SK-N-SH (cell line): ENCODE measurements around the gene BTBD10. TPM values are rescaled to one million over a fixed set of nuclear protein-coding genes. Genes with fewer than 3 reads are reported as not detected.

Experiments
- CTCF ChIA-PET: fragments of 300-600, 350-600 bp; formaldehyde crosslinking; extraction: SDS; loops from one replicate; lab custom pipeline; 2021; lab: Yijun Ruan, JAX
- POLR2A ChIA-PET: fragments of 350-600 bp; sonication (Branson Sonifier 250); formaldehyde crosslinking; extraction: SDS; loops from one replicate; lab custom pipeline; 2020; ENCODE audit warnings: antibody characterized with exemption, inconsistent platforms; lab: Yijun Ruan, JAX
- DNase-seq: peaks from one replicate; pipeline ENCODE4 v3.0.0; 2012
- H2AFZ ChIP-seq: fragments of 200-600 bp; sonication (generic); 2 replicates; pipeline ENCODE4 v1.8.1; 2016; ENCODE audit warnings: antibody characterized with exemption, mild to moderate bottlenecking, low read depth
- H3F3A ChIP-seq: fragments of 200-600 bp; sonication (generic); replicated peaks from 2 replicates; pipeline ENCODE3; 2016; ENCODE audit warnings: antibody characterized with exemption, mild to moderate bottlenecking; ENCODE audit not compliant: insufficient read depth
- H3K27ac ChIP-seq, 2 experiments: fragments of 200-500 bp in 1 of 2; fragments of 200-600 bp in 1 of 2; sonication (Bioruptor generic) in 1 of 2; sonication (generic), shearing (Covaris generic) in 1 of 2; 2 replicates each; pipeline versions ENCODE4 v1.5.1 to v1.6.1; 2014 to 2016; ENCODE audit warnings: low read depth in 2 of 2, inconsistent platforms in 1 of 2, low read length in 1 of 2, mild to moderate bottlenecking in 1 of 2, mixed read lengths in 1 of 2
- H3K27me3 ChIP-seq: fragments of 200-600 bp; sonication (generic), shearing (Covaris generic); 2 replicates; pipeline ENCODE4 v1.6.1; 2016; ENCODE audit warnings: mixed run types; ENCODE audit not compliant: insufficient read depth
- H3K36me3 ChIP-seq, 2 experiments: fragments of 200-500 bp in 1 of 2; fragments of 200-600 bp in 1 of 2; sonication (Bioruptor generic) in 1 of 2; sonication (generic) in 1 of 2; replicated peaks in 1 of 2; 2 replicates each; pipeline versions ENCODE3 to v1.5.1; 2014 to 2016; ENCODE audit warnings: low read length in 1 of 2, mild to moderate bottlenecking in 1 of 2; ENCODE audit not compliant: insufficient read depth in 2 of 2, control insufficient read depth in 1 of 2
- H3K4me1 ChIP-seq, 2 experiments: fragments of 200-500 bp in 1 of 2; fragments of 200-600 bp in 1 of 2; sonication (Bioruptor generic) in 1 of 2; sonication (generic), shearing (Covaris generic) in 1 of 2; 2 replicates each; pipeline versions ENCODE4 v1.5.1 to v1.6.1; 2014 to 2016; ENCODE audit warnings: low read depth in 1 of 2, low read length in 1 of 2, mixed run types in 1 of 2; ENCODE audit not compliant: insufficient read depth in 2 of 2, control insufficient read depth in 1 of 2
- H3K4me2 ChIP-seq: fragments of 200-600 bp; sonication (generic), shearing (Covaris generic); 2 replicates; pipeline ENCODE4 v1.6.1; 2017; ENCODE audit warnings: mixed run types
- H3K4me3 ChIP-seq, 2 experiments: fragments of 200-500 bp in 1 of 2; fragments of 200-600 bp in 1 of 2; sonication (Bioruptor generic) in 1 of 2; sonication (generic), shearing (Covaris generic) in 1 of 2; 2 replicates each; pipeline versions ENCODE4 v1.5.1 to v1.8.1; 2014 to 2016; ENCODE audit warnings: low read depth in 2 of 2, inconsistent platforms in 1 of 2, low read length in 1 of 2, mild to moderate bottlenecking in 1 of 2, mixed read lengths in 1 of 2, moderate library complexity in 1 of 2
- H3K79me2 ChIP-seq: fragments of 200-600 bp; sonication (generic); 2 replicates; pipeline ENCODE4 v1.8.1; 2017; ENCODE audit warnings: mild to moderate bottlenecking; ENCODE audit not compliant: insufficient read depth
- H3K9ac ChIP-seq: fragments of 200-600 bp; sonication (generic); 2 replicates; pipeline ENCODE4 v1.6.1; 2017; ENCODE audit warnings: mixed run types
- H3K9me2 ChIP-seq: fragments of 200-600 bp; sonication (generic); 2 replicates; pipeline ENCODE4 v1.6.1; 2017; ENCODE audit warnings: mixed run types
- H3K9me3 ChIP-seq: fragments of 200-600 bp; sonication (generic); 2 replicates; pipeline ENCODE4 v1.6.1; 2017; ENCODE audit warnings: mixed run types, mild to moderate bottlenecking, moderate library complexity
- H4K20me1 ChIP-seq: fragments of 200-600 bp; sonication (generic); 2 replicates; pipeline ENCODE4 v1.6.1; 2017; ENCODE audit warnings: mild to moderate bottlenecking, mixed run types; ENCODE audit not compliant: insufficient read depth
- CHD2 ChIP-seq: fragments of 150-350 bp; IDR thresholded peaks from 2 replicates; pipeline ENCODE4 v1.6.1; 2018; ENCODE audit warnings: low read length; ENCODE audit not compliant: partially characterized antibody
- EZH2phosphoT487 ChIP-seq: fragments of 200-600 bp; sonication (generic); IDR thresholded peaks from 2 replicates; pipeline ENCODE4 v1.6.1; 2017; ENCODE audit warnings: low read depth, mixed run types, mild to moderate bottlenecking, antibody characterized with exemption, moderate library complexity, borderline replicate concordance
- FOSL2 ChIP-seq: IDR thresholded peaks from 2 replicates; pipeline ENCODE4 v1.4.0; 2012; ENCODE audit warnings: low read depth, mild to moderate bottlenecking, moderate library complexity, borderline replicate concordance
- FOXJ3 ChIP-seq: sonication (generic); formaldehyde crosslinking; IDR thresholded peaks from 2 replicates; pipeline ENCODE4 v1.5.1; 2020; ENCODE audit warnings: mild to moderate bottlenecking, missing genetic modification reagents
- FOXM1 ChIP-seq: IDR thresholded peaks from 2 replicates; pipeline ENCODE4 v1.4.0; 2012; ENCODE audit warnings: low read depth, mild to moderate bottlenecking
- GABPA ChIP-seq: IDR thresholded peaks from 2 replicates; pipeline ENCODE4 v1.4.0; 2012; ENCODE audit warnings: low read depth, mild to moderate bottlenecking
- MAX ChIP-seq: IDR thresholded peaks from 2 replicates; pipeline ENCODE4 v1.4.0; 2012; ENCODE audit warnings: low read depth
- MEF2A ChIP-seq: IDR thresholded peaks from 2 replicates; pipeline ENCODE4 v1.4.0; 2012; ENCODE audit warnings: low read depth, borderline replicate concordance
- NFIC ChIP-seq: IDR thresholded peaks from 2 replicates; pipeline ENCODE4 v1.4.0; 2012; ENCODE audit warnings: borderline replicate concordance
- PBX3 ChIP-seq: IDR thresholded peaks from 2 replicates; pipeline ENCODE4; 2012
- RXRA ChIP-seq: IDR thresholded peaks from 2 replicates; pipeline ENCODE4 v1.4.0; 2012; ENCODE audit warnings: low read depth, mild to moderate bottlenecking, borderline replicate concordance
- SMC3 ChIP-seq: IDR thresholded peaks from 2 replicates; pipeline ENCODE4 v1.6.1; 2012; ENCODE audit warnings: low read depth, low read length, improper control_type of control experiment
- TCF12 ChIP-seq: IDR thresholded peaks from 2 replicates; pipeline ENCODE4 v1.4.0; 2012
- TEAD4 ChIP-seq: IDR thresholded peaks from 2 replicates; pipeline ENCODE4 v1.4.0; 2012; ENCODE audit warnings: mild to moderate bottlenecking, borderline replicate concordance; ENCODE audit not compliant: insufficient read depth
- WGBS: methylation state at CpG from one replicate; pipeline ENCODE4 v1.1.6; 2017; ENCODE audit warnings: low lambda C conversion rate; 5-methylcytosine and 5-hydroxymethylcytosine counted together
- polyA plus RNA-seq, 3 experiments: library from polyadenylated mRNA; depleted of rRNA; stranded (reverse); fragments of >200 nt; gene quantifications; 2 replicates each; pipeline ENCODE4 v1.2.3, GENCODE V29; 2012
- TF ChIP-seq, protein P1 (sequence below): fragments of 150-350 bp; IDR thresholded peaks from 2 replicates; pipeline ENCODE4 v1.6.1; 2016; ENCODE audit warnings: mild to moderate bottlenecking, low read depth, low read length
- TF ChIP-seq, protein P2 (sequence below): IDR thresholded peaks from 2 replicates; pipeline ENCODE4 v1.4.0; 2012; ENCODE audit warnings: low read depth, borderline replicate concordance
- TF ChIP-seq, protein P3 (sequence below): IDR thresholded peaks from 2 replicates; pipeline ENCODE4 v1.6.1; 2012; ENCODE audit warnings: mild to moderate bottlenecking, low read depth, low read length, moderate library complexity

BTBD10 gene
- polyA plus RNA-seq, 1 of the 3 experiments (the other 2 are of a cell fraction), result 23.0 TPM

DNA sequence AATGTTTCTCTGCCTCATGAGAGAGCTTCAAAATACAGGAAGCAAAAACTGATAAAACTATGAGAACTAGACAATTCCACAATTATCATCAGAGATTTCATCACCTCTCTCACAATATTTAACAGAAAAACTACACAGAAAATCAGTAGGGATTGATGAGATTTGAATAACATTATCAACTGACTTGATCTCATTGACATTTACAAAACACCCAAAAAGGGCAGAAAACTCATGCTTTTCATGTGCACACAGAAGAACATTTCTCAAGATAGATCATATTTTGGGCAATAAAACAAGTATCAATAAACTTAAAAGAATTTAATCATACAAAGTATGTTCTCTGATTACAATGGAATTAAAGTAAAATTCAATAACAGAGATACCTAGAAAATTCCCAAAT lies 35.6 kb downstream of the BTBD10 start:
- H3K36me3 ChIP-seq, result peaks cover 3 to 45% of the 10 kb centered on the region in 2 experiments
- TF ChIP-seq, protein P1, sequence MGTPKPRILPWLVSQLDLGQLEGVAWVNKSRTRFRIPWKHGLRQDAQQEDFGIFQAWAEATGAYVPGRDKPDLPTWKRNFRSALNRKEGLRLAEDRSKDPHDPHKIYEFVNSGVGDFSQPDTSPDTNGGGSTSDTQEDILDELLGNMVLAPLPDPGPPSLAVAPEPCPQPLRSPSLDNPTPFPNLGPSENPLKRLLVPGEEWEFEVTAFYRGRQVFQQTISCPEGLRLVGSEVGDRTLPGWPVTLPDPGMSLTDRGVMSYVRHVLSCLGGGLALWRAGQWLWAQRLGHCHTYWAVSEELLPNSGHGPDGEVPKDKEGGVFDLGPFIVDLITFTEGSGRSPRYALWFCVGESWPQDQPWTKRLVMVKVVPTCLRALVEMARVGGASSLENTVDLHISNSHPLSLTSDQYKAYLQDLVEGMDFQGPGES, result no peak
- no peak for TF ChIP-seq MAX
- TF ChIP-seq, protein P2, sequence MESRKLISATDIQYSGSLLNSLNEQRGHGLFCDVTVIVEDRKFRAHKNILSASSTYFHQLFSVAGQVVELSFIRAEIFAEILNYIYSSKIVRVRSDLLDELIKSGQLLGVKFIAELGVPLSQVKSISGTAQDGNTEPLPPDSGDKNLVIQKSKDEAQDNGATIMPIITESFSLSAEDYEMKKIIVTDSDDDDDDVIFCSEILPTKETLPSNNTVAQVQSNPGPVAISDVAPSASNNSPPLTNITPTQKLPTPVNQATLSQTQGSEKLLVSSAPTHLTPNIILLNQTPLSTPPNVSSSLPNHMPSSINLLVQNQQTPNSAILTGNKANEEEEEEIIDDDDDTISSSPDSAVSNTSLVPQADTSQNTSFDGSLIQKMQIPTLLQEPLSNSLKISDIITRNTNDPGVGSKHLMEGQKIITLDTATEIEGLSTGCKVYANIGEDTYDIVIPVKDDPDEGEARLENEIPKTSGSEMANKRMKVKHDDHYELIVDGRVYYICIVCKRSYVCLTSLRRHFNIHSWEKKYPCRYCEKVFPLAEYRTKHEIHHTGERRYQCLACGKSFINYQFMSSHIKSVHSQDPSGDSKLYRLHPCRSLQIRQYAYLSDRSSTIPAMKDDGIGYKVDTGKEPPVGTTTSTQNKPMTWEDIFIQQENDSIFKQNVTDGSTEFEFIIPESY, result no peak
- TF ChIP-seq FOXJ3 (CRISPR knock-in tag), result no peak
- no peak for TF ChIP-seq NFIC
- TF ChIP-seq FOXM1, result no peak
- no peak for TF ChIP-seq GABPA
- TF ChIP-seq TEAD4, result no peak
- TF ChIP-seq MEF2A, result no peak
- no peak for TF ChIP-seq SMC3
- TF ChIP-seq PBX3, result no peak
- no peak for TF ChIP-seq CHD2
- no peak overlapping the region for H3K27ac ChIP-seq
- H3K27me3 ChIP-seq, result no peaks in the 10 kb centered on the region
- H3K4me2 ChIP-seq, result no peak overlapping the region
- no peaks in the 10 kb centered on the region for H3F3A ChIP-seq
- H3K4me3 ChIP-seq, result no peak overlapping the region
- no peak overlapping the region for H3K9ac ChIP-seq
- H3K9me2 ChIP-seq, result 0 out of 2 replicates have a peak, but pooled peaks cover 2% of the 10 kb centered on the region
- H3K4me1 ChIP-seq, result no peaks in the 10 kb centered on the region; a peak in 1 of 4 replicates
- POLR2A ChIA-PET, result no interaction called here
- no peak for DNase-seq
- CTCF ChIA-PET, result no interaction called here
- no peak overlapping the region for H2AFZ ChIP-seq
- H3K9me3 ChIP-seq, result peaks cover 37% of the 10 kb centered on the region; the same call in 1 of the 2 replicates
- 0 out of 2 replicates have a peak, but pooled peaks cover under 1% of the 10 kb centered on the region for H4K20me1 ChIP-seq
- H3K79me2 ChIP-seq, result peaks cover 82% of the 10 kb centered on the region

DNA sequence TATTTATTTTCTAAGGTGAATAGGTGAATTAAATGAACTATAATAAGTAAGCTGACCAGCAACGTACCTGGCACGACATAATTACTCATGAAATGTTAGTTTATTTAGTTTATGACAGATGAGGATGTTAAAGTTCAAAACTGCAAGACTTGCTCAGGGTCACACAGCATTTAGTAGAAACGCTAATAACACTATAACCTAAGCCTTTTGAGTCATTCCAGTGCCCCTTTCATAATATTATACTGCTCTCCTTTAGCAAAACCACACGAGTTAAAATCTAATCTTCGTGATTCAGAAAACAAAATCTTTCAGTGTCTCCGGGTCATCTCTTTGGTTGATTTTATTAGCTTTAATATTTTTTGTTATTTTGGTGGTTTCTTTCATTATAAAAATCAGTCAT lies 39.6 kb downstream of the BTBD10 start:
- CTCF ChIA-PET, result no interaction called here
- WGBS, result 81% methylated on average over 6 of the region's 6 CpGs
- H3K4me1 ChIP-seq, result no peaks in the 10 kb centered on the region; a peak in 1 of 4 replicates

More for the DNA sequence above, 39.6 kb downstream of the BTBD10 start:
- no peak overlapping the region for H2AFZ ChIP-seq
- H4K20me1 ChIP-seq, result peaks cover 5% of the 10 kb centered on the region; the same call in 1 of the 2 replicates
- no peak overlapping the region for H3K4me2 ChIP-seq
- H3K4me3 ChIP-seq, result no peak overlapping the region
- H3K9me3 ChIP-seq, result peaks cover 27% of the 10 kb centered on the region; the same call in 1 of the 2 replicates
- no peak overlapping the region for H3K9ac ChIP-seq
- H3K27me3 ChIP-seq, result no peaks in the 10 kb centered on the region
- H3K36me3 ChIP-seq, result peaks cover 22 to 29% of the 10 kb centered on the region in 2 experiments
- H3K79me2 ChIP-seq, result peaks cover 69% of the 10 kb centered on the region
- no peak for TF ChIP-seq PBX3
- TF ChIP-seq, protein P3, sequence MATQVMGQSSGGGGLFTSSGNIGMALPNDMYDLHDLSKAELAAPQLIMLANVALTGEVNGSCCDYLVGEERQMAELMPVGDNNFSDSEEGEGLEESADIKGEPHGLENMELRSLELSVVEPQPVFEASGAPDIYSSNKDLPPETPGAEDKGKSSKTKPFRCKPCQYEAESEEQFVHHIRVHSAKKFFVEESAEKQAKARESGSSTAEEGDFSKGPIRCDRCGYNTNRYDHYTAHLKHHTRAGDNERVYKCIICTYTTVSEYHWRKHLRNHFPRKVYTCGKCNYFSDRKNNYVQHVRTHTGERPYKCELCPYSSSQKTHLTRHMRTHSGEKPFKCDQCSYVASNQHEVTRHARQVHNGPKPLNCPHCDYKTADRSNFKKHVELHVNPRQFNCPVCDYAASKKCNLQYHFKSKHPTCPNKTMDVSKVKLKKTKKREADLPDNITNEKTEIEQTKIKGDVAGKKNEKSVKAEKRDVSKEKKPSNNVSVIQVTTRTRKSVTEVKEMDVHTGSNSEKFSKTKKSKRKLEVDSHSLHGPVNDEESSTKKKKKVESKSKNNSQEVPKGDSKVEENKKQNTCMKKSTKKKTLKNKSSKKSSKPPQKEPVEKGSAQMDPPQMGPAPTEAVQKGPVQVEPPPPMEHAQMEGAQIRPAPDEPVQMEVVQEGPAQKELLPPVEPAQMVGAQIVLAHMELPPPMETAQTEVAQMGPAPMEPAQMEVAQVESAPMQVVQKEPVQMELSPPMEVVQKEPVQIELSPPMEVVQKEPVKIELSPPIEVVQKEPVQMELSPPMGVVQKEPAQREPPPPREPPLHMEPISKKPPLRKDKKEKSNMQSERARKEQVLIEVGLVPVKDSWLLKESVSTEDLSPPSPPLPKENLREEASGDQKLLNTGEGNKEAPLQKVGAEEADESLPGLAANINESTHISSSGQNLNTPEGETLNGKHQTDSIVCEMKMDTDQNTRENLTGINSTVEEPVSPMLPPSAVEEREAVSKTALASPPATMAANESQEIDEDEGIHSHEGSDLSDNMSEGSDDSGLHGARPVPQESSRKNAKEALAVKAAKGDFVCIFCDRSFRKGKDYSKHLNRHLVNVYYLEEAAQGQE, result no peak
- no peak for TF ChIP-seq FOSL2
- TF ChIP-seq RXRA, result no peak
- no peak for TF ChIP-seq EZH2phosphoT487
- no peak for TF ChIP-seq TCF12
- TF ChIP-seq, all 33 proteins: peak for 0
- Histone ChIP-seq H3K27ac (peak overlapping the region in 1 of 2 experiments; percentile 39; a peak in 1 of 4 replicates), H3F3A (peaks cover 10% of the 10 kb centered on the region), H3K9me2 (no peaks in the 10 kb centered on the region)
- DNase-seq, result no peak
- POLR2A ChIA-PET, result no interaction called here
